Trophoblast cell (in vitro differentiated cells and primary cell): ENCODE measurements around the gene PIGB.

Experiments used
- DNase-seq, 2 donors: peaks; one replicate each; pipeline ENCODE4 v3.0.0-alpha.2; 2016
- H2AFZ ChIP-seq: 2 replicates; pipeline ENCODE4 v1.6.1; 2013; ENCODE audit warnings: low read length, moderate library complexity, mild to moderate bottlenecking; ENCODE audit not compliant: insufficient read depth, poor library complexity
- H2AK5ac ChIP-seq: 2 replicates; pipeline ENCODE4 v1.6.1; 2013; ENCODE audit warnings: mild to moderate bottlenecking, low read length
- H2BK120ac ChIP-seq: 2 replicates; pipeline ENCODE4 v1.6.1; 2013; ENCODE audit warnings: low read length, mild to moderate bottlenecking, moderate library complexity; ENCODE audit not compliant: insufficient read depth, poor library complexity
- H2BK12ac ChIP-seq: 2 replicates; pipeline ENCODE4 v1.6.1; 2013; ENCODE audit warnings: mild to moderate bottlenecking, low read length, moderate library complexity
- H2BK5ac ChIP-seq: 2 replicates; pipeline ENCODE4 v1.6.1; 2013; ENCODE audit warnings: low read length, low read depth, moderate library complexity, mild to moderate bottlenecking; ENCODE audit not compliant: poor library complexity
- H3K14ac ChIP-seq: 2 replicates; pipeline ENCODE4 v1.6.1; 2013; ENCODE audit warnings: mild to moderate bottlenecking, low read length
- H3K18ac ChIP-seq: 2 replicates; pipeline ENCODE4 v1.6.1; 2013; ENCODE audit warnings: mild to moderate bottlenecking, low read length
- H3K23ac ChIP-seq: 2 replicates; pipeline ENCODE4 v1.6.1; 2013; ENCODE audit warnings: low read length
- H3K27ac ChIP-seq: 2 replicates; pipeline ENCODE4 v1.5.1; 2013; ENCODE audit warnings: low read depth, mild to moderate bottlenecking, inconsistent platforms, low read length, moderate library complexity
- H3K27me3 ChIP-seq: 2 replicates; pipeline ENCODE4 v1.6.1; 2013; ENCODE audit warnings: inconsistent platforms, mild to moderate bottlenecking, low read length, moderate library complexity; ENCODE audit not compliant: insufficient read depth
- H3K36me3 ChIP-seq, 2 experiments: 1 replicate in 1 of 2; 2 replicates in 1 of 2; pipeline ENCODE4 v1.6.1; 2013; ENCODE audit warnings: low read length in 2 of 2, mild to moderate bottlenecking in 2 of 2, moderate library complexity in 1 of 2; ENCODE audit not compliant: insufficient read depth in 2 of 2, control insufficient read depth in 1 of 2
- H3K4ac ChIP-seq: 2 replicates; pipeline ENCODE4 v1.6.1; 2013; ENCODE audit warnings: low read depth, mild to moderate bottlenecking, low read length, moderate library complexity
- H3K4me1 ChIP-seq, 2 experiments: 1 replicate in 1 of 2; 2 replicates in 1 of 2; pipeline ENCODE4 v1.6.1; 2013; ENCODE audit warnings: low read length in 2 of 2, mild to moderate bottlenecking in 2 of 2, moderate library complexity in 1 of 2; ENCODE audit not compliant: insufficient read depth in 2 of 2, control insufficient read depth in 1 of 2
- H3K4me2 ChIP-seq: 2 replicates; pipeline ENCODE4 v1.6.1; 2013; ENCODE audit warnings: inconsistent platforms, mild to moderate bottlenecking, low read length, moderate library complexity
- H3K4me3 ChIP-seq: 2 replicates; pipeline ENCODE4 v1.5.1; 2013; ENCODE audit warnings: mild to moderate bottlenecking, low read depth, low read length, inconsistent platforms
- H3K79me1 ChIP-seq: one replicate; pipeline ENCODE4 v1.6.1; 2013; ENCODE audit warnings: low read length
- H3K79me2 ChIP-seq: 2 replicates; pipeline ENCODE4 v1.6.1; 2013; ENCODE audit warnings: low read length, mild to moderate bottlenecking; ENCODE audit not compliant: control insufficient read depth, insufficient read depth, poor library complexity
- H3K9ac ChIP-seq: 2 replicates; pipeline ENCODE4 v1.6.1; 2013; ENCODE audit warnings: mild to moderate bottlenecking, low read length
- H3K9me3 ChIP-seq: 2 replicates; pipeline ENCODE4 v1.6.1; 2013; ENCODE audit warnings: low read depth, mild to moderate bottlenecking, control low read depth, inconsistent platforms, low read length; ENCODE audit not compliant: insufficient read depth
- H4K12ac ChIP-seq: 2 replicates; pipeline ENCODE4 v1.6.1; 2013; ENCODE audit warnings: low read depth, mild to moderate bottlenecking, low read length, moderate library complexity
- H4K8ac ChIP-seq: 2 replicates; pipeline ENCODE4 v1.6.1; 2013; ENCODE audit warnings: low read depth, mild to moderate bottlenecking, low read length, moderate library complexity
- H4K91ac ChIP-seq: one replicate; pipeline ENCODE4 v1.6.1; 2013; ENCODE audit warnings: low read depth, mild to moderate bottlenecking, low read length, moderate library complexity
- whole genome bisulfite sequencing: extraction: QIAGEN DNeasy Blood & Tissue Kit; methylation state at CpG from one replicate; pipeline ENCODE4 v1.1.7; 2013; ENCODE audit warnings: missing lambda C conversion rate; ENCODE audit not compliant: insufficient read length, insufficient coverage; ENCODE audit errors: extremely low coverage; 5-methylcytosine and 5-hydroxymethylcytosine counted together

Gene PIGB

DNA sequence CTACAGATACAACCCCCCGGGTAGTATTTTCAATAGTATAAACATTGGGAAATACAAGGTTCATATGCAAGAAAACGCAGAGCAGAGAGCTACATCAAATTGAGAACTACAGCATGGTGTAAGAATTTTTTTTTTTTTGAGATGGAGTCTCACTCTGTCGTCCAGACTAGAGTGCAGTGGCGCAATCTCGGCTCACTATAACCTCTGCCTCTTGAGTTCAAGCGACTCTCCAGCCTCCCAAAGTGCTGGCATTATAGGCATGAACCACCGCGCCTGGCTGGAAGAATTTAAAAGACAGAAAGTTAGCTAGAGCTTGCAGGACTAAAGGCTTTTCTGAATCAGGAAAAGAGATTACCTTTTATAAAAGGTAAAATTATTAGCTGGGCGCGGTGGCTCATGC lies 42.0 kb downstream of the PIGB start:
- no peak overlapping the region for H2BK120ac ChIP-seq
- no peaks in the 10 kb centered on the region for H3K79me1 ChIP-seq
- no peak overlapping the region for H3K23ac ChIP-seq
- H2BK5ac ChIP-seq = no peak overlapping the region
- no peak overlapping the region for H4K91ac ChIP-seq
- no peaks in the 10 kb centered on the region for H3K9me3 ChIP-seq
- no peak overlapping the region for H2AFZ ChIP-seq
- no peak overlapping the region for H3K27ac ChIP-seq
- H3K14ac ChIP-seq = no peak overlapping the region
- no peak overlapping the region for H3K9ac ChIP-seq
- H3K4me3 ChIP-seq = no peak overlapping the region
- H3K4ac ChIP-seq = no peak overlapping the region
- no peak overlapping the region for H2BK12ac ChIP-seq
- H3K4me2 ChIP-seq = no peak overlapping the region
- no peaks in the 10 kb centered on the region for H3K36me3 ChIP-seq
- no peaks in the 10 kb centered on the region for H3K4me1 ChIP-seq
- no peaks in the 10 kb centered on the region for H3K79me2 ChIP-seq
- no peak overlapping the region for H2AK5ac ChIP-seq
- no peak overlapping the region for H4K12ac ChIP-seq
- H3K18ac ChIP-seq = no peak overlapping the region
- no peak for DNase-seq
- no peak overlapping the region for H4K8ac ChIP-seq
- WGBS = no CpG with 5 or more reads among the region's 10 CpGs
- H3K27me3 ChIP-seq = no peaks in the 10 kb centered on the region

DNA sequence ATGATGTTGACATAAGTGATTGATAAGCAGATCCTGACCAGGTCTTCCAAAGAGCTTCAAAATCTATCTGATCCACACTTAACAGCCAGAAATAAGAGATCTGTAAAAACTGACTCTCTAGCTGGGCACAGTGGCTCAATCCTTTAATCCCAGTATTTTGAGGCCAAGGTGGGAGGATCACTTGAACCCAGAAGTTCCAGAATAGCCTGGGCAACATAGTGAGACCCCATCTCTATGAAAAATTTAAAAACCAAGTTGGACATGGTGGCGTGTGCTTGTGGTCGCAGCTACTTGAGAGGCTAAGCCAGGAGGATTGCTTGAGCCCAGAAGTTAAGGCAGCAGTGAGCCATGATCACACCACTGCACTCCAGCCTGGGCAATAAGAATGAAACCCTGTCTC lies 43.6 kb downstream of the PIGB start:
- no peak overlapping the region for H2AK5ac ChIP-seq
- no peak overlapping the region for H2AFZ ChIP-seq
- no peak overlapping the region for H3K4me3 ChIP-seq
- H3K27ac ChIP-seq = no peak overlapping the region
- H3K9me3 ChIP-seq = no peaks in the 10 kb centered on the region
- no peak overlapping the region for H2BK5ac ChIP-seq
- H3K36me3 ChIP-seq = no peaks in the 10 kb centered on the region
- no peaks in the 10 kb centered on the region for H3K27me3 ChIP-seq
- H2BK120ac ChIP-seq = no peak overlapping the region
- no CpG with 5 or more reads among the region's 2 CpGs for WGBS
- H3K79me2 ChIP-seq = no peaks in the 10 kb centered on the region
- H3K4me1 ChIP-seq = no peaks in the 10 kb centered on the region
- H4K12ac ChIP-seq = no peak overlapping the region
- H3K14ac ChIP-seq = no peak overlapping the region
- H3K4ac ChIP-seq = no peak overlapping the region
- no peak overlapping the region for H3K18ac ChIP-seq
- no peak overlapping the region for H3K4me2 ChIP-seq
- DNase-seq = no peak
- no peak overlapping the region for H4K8ac ChIP-seq
- no peaks in the 10 kb centered on the region for H3K79me1 ChIP-seq
- no peak overlapping the region for H3K23ac ChIP-seq
- no peak overlapping the region for H3K9ac ChIP-seq
- no peak overlapping the region for H2BK12ac ChIP-seq
- no peak overlapping the region for H4K91ac ChIP-seq

DNA sequence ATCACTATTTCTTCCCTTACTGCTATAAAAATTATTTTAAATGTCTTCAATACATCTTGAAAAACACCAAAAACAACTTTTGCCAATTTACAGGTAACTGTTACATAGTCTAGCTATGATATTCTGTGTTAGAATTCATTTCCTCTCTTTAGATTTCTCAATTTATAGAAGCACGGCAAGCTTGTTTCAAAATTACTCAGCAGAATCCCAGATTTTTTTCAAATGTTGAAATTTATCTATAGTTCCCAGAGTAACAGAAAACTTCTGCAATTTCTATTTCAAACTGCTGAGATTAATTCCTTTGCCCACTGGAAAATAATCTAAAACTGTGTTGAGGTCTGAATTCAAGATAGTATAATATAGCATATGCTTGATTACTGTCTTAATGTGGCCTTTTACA lies 48.0 kb downstream of the PIGB start:
- Histone ChIP-seq H3K4ac (no peak overlapping the region), H3K27ac (no peak overlapping the region), H2BK120ac (no peak overlapping the region), H3K14ac (no peak overlapping the region), H3K4me2 (no peak overlapping the region), H3K4me3 (no peak overlapping the region), H2AK5ac (no peak overlapping the region), H3K4me1 (no peaks in the 10 kb centered on the region), H2AFZ (no peak overlapping the region), H3K9me3 (no peaks in the 10 kb centered on the region), H3K9ac (no peak overlapping the region), H3K18ac (no peak overlapping the region), H2BK5ac (no peak overlapping the region), H4K8ac (no peak overlapping the region), H3K27me3 (no peaks in the 10 kb centered on the region), H3K23ac (no peak overlapping the region), H4K91ac (no peak overlapping the region), H4K12ac (no peak overlapping the region), H3K36me3 (no peaks in the 10 kb centered on the region), H2BK12ac (no peak overlapping the region), H3K79me2 (no peaks in the 10 kb centered on the region), H3K79me1 (no peaks in the 10 kb centered on the region)
- no peak for DNase-seq
- no CpG with 5 or more reads among the region's 1 CpG for WGBS

DNA sequence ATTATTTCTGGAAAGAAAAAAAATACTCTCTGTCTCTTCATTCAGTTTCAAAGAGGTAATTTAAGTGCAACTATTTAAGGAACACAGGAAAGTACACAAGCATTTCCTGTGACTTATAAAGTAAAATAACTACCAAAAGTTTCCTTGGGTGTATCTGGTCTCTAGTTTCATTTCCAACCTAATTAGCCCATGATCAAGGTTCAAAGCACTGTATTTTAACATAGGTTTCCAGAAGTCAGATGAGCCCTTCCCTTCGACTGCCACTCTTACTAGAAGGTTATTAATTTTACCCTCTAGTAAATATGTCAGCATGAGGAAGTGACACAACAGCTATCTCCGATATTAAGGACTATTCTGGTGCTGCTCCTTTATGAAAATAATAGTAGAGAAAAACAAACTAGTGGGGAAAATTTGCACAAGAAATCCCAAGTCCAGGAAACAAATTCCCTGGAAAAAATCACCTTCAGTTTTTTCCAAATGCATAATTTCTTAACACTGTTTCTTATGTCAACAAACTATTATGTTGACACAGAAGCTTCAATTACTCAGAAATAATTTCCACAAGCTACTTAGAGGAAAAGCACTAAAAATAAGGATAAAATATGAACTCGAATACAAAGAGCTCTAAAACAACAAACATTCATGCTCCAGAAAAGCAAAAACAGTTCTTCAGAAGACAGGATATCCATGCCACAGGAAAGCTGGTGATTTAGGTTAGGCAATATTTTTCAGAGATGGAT lies 53.8 kb downstream of the PIGB start:
- Histone ChIP-seq H4K8ac (no peak overlapping the region), H3K4me3 (no peak overlapping the region), H2AK5ac (no peak overlapping the region), H3K14ac (no peak overlapping the region), H2BK12ac (no peak overlapping the region), H3K27ac (no peak overlapping the region), H3K23ac (no peak overlapping the region), H3K4me1 (no peaks in the 10 kb centered on the region), H2BK120ac (no peak overlapping the region), H3K79me2 (no peaks in the 10 kb centered on the region), H3K36me3 (no peaks in the 10 kb centered on the region), H4K12ac (no peak overlapping the region), H3K9me3 (no peaks in the 10 kb centered on the region), H3K4ac (no peak overlapping the region), H3K18ac (no peak overlapping the region), H3K79me1 (no peaks in the 10 kb centered on the region), H3K9ac (no peak overlapping the region), H2AFZ (no peak overlapping the region), H3K4me2 (no peak overlapping the region), H3K27me3 (no peaks in the 10 kb centered on the region), H2BK5ac (no peak overlapping the region), H4K91ac (no peak overlapping the region)
- WGBS = no CpG with 5 or more reads among the region's 3 CpGs
- DNase-seq = no peak
